ENCODE results near the gene ZSWIM4.
"Not testable (repeated sequence)": the region's sequence is repeated elsewhere in the genome, so short reads cannot be mapped to it uniquely, and the experiment has no call there.

Gene ZSWIM4

GRCh38 chr19:13794757-13795589 is at the start of gene ZSWIM4:
ZSWIM4 (plus strand) TSS chr19:13795443; CDS start chr19:13795649, 206 bp downstream.
- peak; percentile 99 for DNase-seq (ENCODE audit: low spot score)

GRCh38 chr19:13747098-13747453 is 48.2 kb upstream of the ZSWIM4 start:
- DNase-seq (ENCODE audit: low spot score), result no peak

GRCh38 chr19:13748169-13748828 is 46.9 kb upstream of the ZSWIM4 start:
- DNase-seq (ENCODE audit: low spot score), result no peak

GRCh38 chr19:13751436-13751835 is 43.8 kb upstream of the ZSWIM4 start:
- DNase-seq (ENCODE audit: low spot score), result no peak

- not testable (repeated sequence) for DNase-seq (ENCODE audit: low spot score)
These were observed 41.6 kb upstream of the ZSWIM4 start for GRCh38 chr19:13753622-13754021.

GRCh38 chr19:13756210-13756609 is 39.0 kb upstream of the ZSWIM4 start:
- DNase-seq (ENCODE audit: low spot score), result no peak

GRCh38 chr19:13757805-13758772 is 37.2 kb upstream of the ZSWIM4 start:
- DNase-seq (ENCODE audit: low spot score), result no peak

- DNase-seq (ENCODE audit: low spot score), result no peak
These were observed 36.4 kb upstream of the ZSWIM4 start for GRCh38 chr19:13758795-13759194.

- DNase-seq (ENCODE audit: low spot score), result no peak
These were observed 33.8 kb upstream of the ZSWIM4 start for GRCh38 chr19:13761423-13761822.

- DNase-seq (ENCODE audit: low spot score), result no peak
These were observed 32.5 kb upstream of the ZSWIM4 start for GRCh38 chr19:13762635-13763235.

GRCh38 chr19:13763265-13763664 is 32.0 kb upstream of the ZSWIM4 start:
- no peak for DNase-seq (ENCODE audit: low spot score)

- DNase-seq (ENCODE audit: low spot score), result peak; percentile 84
These were observed 31.0 kb upstream of the ZSWIM4 start, which contains the start of gene MRI1 for GRCh38 chr19:13764101-13764807. MRI1 (plus strand) TSS chr19:13764522; CDS start chr19:13764589, 67 bp downstream.

- DNase-seq (ENCODE audit: low spot score), result no peak
These were observed 30.3 kb upstream of the ZSWIM4 start for GRCh38 chr19:13764821-13765394.

GRCh38 chr19:13765395-13766094 is 29.7 kb upstream of the ZSWIM4 start:
- no peak for DNase-seq (ENCODE audit: low spot score)

GRCh38 chr19:13766095-13766481 is 29.2 kb upstream of the ZSWIM4 start:
- no peak for DNase-seq (ENCODE audit: low spot score)

- DNase-seq (ENCODE audit: low spot score), result no peak
These were observed 26.7 kb upstream of the ZSWIM4 start for GRCh38 chr19:13768510-13768909.

- DNase-seq (ENCODE audit: low spot score), result no peak
These were observed 25.1 kb upstream of the ZSWIM4 start for GRCh38 chr19:13770013-13770635.

GRCh38 chr19:13774217-13775191 is 20.7 kb upstream of the ZSWIM4 start, which contains the start of gene C19orf53:
C19orf53 (plus strand) TSS chr19:13774456; CDS start chr19:13774478, 22 bp downstream.
- peak; percentile 96 for DNase-seq (ENCODE audit: low spot score)
